Activated CD8-positive, alpha-beta T cell treated with anti-CD3 and anti-CD28 coated beads for 36 hours (primary cell): ENCODE results near the gene DOCK2. TPM values are rescaled to one million over a fixed set of nuclear protein-coding genes. Genes with fewer than 3 reads are reported as not detected.

Experiments used
- ATAC-seq: fragments of 200-7000 bp; cut with Tn5 transposase; one replicate; pipeline ENCODE4 v1.10.0; 2021; ENCODE audit warnings: mild to moderate bottlenecking, moderate library complexity
- CTCF ChIA-PET: fragments of 350-600 bp; sonication (Branson Sonifier 250); formaldehyde crosslinking; loops from one replicate; lab custom pipeline; 2021; ENCODE audit warnings: antibody characterized with exemption; lab: Charles Lee
- POLR2A ChIA-PET: fragments of 350-600 bp; sonication (Branson Sonifier 250); formaldehyde crosslinking; loops from one replicate; lab custom pipeline; 2021; ENCODE audit warnings: antibody characterized with exemption; lab: Charles Lee
- DNase-seq: peaks from one replicate; pipeline ENCODE4 v3.0.0-alpha.2; 2020
- H3K27ac Mint-ChIP-seq: one replicate; pipeline ENCODE4 v1.8.0; 2021; ENCODE audit warnings: mild to moderate bottlenecking, mixed read lengths
- H3K27me3 Mint-ChIP-seq: one replicate; pipeline ENCODE4 v1.8.0; 2021; ENCODE audit warnings: mixed read lengths
- H3K36me3 Mint-ChIP-seq: one replicate; pipeline ENCODE4 v1.8.0; 2021; ENCODE audit warnings: low read depth, mixed read lengths
- H3K4me1 Mint-ChIP-seq: one replicate; pipeline ENCODE4 v1.8.0; 2021; ENCODE audit warnings: low read depth, mixed read lengths
- H3K4me3 Mint-ChIP-seq: one replicate; pipeline ENCODE4 v1.8.0; 2021; ENCODE audit warnings: mild to moderate bottlenecking, moderate library complexity, mixed read lengths
- H3K9me3 Mint-ChIP-seq: one replicate; pipeline ENCODE4 v1.8.0; 2021; ENCODE audit warnings: mixed read lengths
- intact Hi-C: fragments of 100-400 bp; cut with micrococcal nuclease; formaldehyde crosslinking; loops from one replicate; pipeline ENCODE4 v1.10.0; 2022
- total RNA-seq, 2 experiments: library from RNA; stranded (reverse); gene quantifications; one replicate each; pipeline ENCODE4 v1.2.3, GENCODE V29; 2021
- TF ChIP-seq, protein P1 (sequence below): fragments of 200-600 bp; IDR thresholded peaks from one replicate; pipeline ENCODE4 v1.8.0; 2022; ENCODE audit warnings: antibody characterized with exemption, mild to moderate bottlenecking

Gene DOCK2
- total RNA-seq, 2 experiments from 2014 or later: 180 to 181 TPM

DNA sequence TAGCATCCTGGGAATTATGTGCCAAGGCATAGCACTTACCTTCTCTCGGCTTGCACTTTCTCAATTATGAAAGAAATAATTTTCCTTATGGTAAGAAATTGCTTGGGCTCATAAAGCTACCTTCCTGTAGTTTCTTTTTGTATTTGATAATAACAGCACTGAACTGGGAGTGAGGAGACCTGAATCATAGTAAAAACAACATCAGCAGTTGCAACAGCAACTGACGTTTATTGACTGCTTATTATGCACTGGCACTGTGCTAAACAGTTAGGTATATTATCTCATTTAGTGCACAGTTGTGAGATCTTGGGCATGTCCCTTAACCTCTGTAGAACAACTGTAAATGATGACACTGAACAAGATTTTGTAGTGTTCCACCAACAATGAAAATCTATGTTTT is 135.2 kb downstream of the DOCK2 start:
- no peak for DNase-seq
- Mint-ChIP-seq H3K36me3 (peaks cover 47% of the 10 kb centered on the region), H3K27me3 (no peaks in the 10 kb centered on the region), H3K9me3 (no peaks in the 10 kb centered on the region), H3K27ac (no peak overlapping the region), H3K4me1 (peaks cover 4% of the 10 kb centered on the region), H3K4me3 (no peak overlapping the region)
- ChIA-PET CTCF (no interaction called here), POLR2A (no interaction called here)
- ATAC-seq: no peak
- intact Hi-C loops: no loop called here
- TF ChIP-seq, protein P1, sequence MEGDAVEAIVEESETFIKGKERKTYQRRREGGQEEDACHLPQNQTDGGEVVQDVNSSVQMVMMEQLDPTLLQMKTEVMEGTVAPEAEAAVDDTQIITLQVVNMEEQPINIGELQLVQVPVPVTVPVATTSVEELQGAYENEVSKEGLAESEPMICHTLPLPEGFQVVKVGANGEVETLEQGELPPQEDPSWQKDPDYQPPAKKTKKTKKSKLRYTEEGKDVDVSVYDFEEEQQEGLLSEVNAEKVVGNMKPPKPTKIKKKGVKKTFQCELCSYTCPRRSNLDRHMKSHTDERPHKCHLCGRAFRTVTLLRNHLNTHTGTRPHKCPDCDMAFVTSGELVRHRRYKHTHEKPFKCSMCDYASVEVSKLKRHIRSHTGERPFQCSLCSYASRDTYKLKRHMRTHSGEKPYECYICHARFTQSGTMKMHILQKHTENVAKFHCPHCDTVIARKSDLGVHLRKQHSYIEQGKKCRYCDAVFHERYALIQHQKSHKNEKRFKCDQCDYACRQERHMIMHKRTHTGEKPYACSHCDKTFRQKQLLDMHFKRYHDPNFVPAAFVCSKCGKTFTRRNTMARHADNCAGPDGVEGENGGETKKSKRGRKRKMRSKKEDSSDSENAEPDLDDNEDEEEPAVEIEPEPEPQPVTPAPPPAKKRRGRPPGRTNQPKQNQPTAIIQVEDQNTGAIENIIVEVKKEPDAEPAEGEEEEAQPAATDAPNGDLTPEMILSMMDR: no peak

DNA sequence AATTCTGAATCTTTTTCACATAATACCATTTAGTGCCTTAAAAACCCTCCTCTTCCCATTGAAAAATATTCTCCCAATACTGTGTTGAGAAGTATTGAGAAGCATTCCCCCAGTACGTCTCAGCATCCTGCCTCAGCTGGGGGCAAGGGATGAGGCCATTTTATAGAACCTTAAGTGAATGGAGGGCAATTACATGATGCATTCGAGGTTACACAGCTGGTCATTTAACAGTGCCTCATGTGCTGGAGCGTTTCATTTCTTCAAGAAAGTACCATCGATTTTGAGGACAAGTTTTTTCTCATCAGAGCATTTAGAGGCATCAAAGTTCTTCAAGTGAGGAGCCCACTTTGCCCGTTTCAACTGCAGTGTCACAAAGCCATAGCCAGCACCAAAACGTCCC is 135.6 kb downstream of the DOCK2 start:
- DNase-seq: no peak
- CTCF ChIA-PET: no interaction called here
- ATAC-seq: no peak

DNA sequence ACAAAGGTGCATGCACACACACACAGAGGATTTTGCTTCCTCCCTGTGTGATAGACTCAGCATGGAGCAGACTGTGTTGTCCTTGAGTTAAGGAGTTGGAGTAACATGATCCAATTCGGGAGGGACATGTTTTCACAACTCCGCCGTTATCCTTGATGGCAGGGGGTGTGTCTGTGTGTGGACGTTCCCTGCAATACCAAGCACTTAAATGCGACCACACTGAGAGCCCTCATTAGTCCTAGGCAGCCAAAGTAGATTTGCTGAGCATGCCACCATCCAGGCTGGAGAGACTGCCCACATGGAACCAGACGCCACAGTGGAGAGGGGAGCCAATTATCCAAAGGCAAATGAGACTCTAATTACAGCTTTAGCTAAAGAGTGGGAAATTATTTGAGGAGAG is 140.1 kb downstream of the DOCK2 start:
- intact Hi-C loops: no loop called here
- POLR2A ChIA-PET: no interaction called here
- Mint-ChIP-seq H3K4me3 (no peak overlapping the region), H3K9me3 (no peaks in the 10 kb centered on the region), H3K4me1 (peaks cover 8% of the 10 kb centered on the region), H3K36me3 (peaks cover 33% of the 10 kb centered on the region), H3K27ac (no peak overlapping the region), H3K27me3 (no peaks in the 10 kb centered on the region)
- TF ChIP-seq, protein P1: no peak
- DNase-seq: no peak
- ATAC-seq: no peak
- CTCF ChIA-PET: no interaction called here

More for the DNA sequence above, 135.6 kb downstream of the DOCK2 start:
- H3K36me3 Mint-ChIP-seq: peaks cover 45% of the 10 kb centered on the region
- no peaks in the 10 kb centered on the region for H3K9me3 Mint-ChIP-seq
- intact Hi-C loops: no loop called here
- no peak overlapping the region for H3K27ac Mint-ChIP-seq
- no peaks in the 10 kb centered on the region for H3K27me3 Mint-ChIP-seq
- POLR2A ChIA-PET: no interaction called here
- H3K4me3 Mint-ChIP-seq: no peak overlapping the region
- TF ChIP-seq, protein P1: no peak
- peaks cover 4% of the 10 kb centered on the region for H3K4me1 Mint-ChIP-seq

DNA sequence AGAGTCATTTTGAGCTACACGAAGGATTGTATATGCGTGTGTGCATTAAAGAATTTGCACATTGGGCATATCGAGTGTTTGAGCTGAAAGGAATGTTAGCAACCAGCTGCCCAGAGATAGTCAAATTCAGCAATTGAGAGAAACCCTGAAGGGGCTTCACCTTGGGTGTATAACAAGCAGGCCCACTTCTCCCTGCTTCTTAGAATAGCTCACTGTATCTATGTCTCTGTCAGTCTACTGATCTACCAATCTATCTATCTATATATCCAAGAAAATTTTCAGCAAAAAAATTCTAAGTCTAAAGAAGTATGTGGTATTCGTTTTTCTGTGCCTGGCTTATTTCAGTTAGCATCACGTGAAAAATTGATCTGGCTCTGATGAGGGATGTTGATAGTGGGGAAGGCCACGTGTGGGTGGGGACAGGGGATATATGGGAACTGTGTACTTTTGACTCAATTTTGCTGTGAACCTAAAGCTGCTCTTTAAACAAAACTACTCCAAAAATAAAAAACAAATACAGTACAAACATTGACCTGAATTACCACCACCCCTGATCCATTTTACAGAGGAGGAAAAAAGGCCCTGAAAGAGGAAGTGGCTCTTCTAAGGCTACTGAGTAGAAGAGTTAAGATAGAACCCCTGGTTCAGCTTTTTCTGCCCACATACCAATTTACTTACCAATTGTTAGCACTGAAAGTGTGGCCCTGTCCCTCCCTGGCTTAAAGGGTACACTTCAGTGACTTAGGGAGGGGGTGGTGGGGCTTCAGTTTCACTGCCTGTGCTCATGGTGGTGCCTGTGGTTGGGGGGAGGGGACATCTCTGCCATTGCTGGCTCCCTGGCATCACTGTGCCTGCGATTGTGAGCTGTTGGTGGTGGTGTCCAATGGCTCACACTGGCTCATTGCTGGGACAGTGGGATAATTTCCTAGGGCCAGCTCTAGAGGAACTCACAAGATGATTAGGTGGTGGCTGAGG is 141.8 kb downstream of the DOCK2 start:
- Mint-ChIP-seq H3K27me3 (no peaks in the 10 kb centered on the region), H3K9me3 (no peaks in the 10 kb centered on the region), H3K36me3 (peaks cover 23% of the 10 kb centered on the region), H3K4me1 (peaks cover 8% of the 10 kb centered on the region), H3K27ac (peak overlapping the region; percentile 69), H3K4me3 (no peak overlapping the region)
- intact Hi-C loops: no loop called here
- ChIA-PET POLR2A (interaction anchor here (0.6 kb wide), 1 partner anchor 1611 kb away, joined by 4 read pairs; no protein-coding TSS in a partner anchor), CTCF (interaction anchor here (1.1 to 1.7 kb wide), 3 partner anchors 12 to 57 kb away, joined by 3 read pairs; no protein-coding TSS in a partner anchor)
- DNase-seq: peak; percentile 20
- ATAC-seq: peak; percentile 60
- TF ChIP-seq, protein P1: no peak
